A549 treated with GW870086 at 1 μM for 4 hours (cell line): ENCODE data around the gene CCNB1IP1. TPM values are rescaled to one million over a fixed set of nuclear protein-coding genes. Genes with fewer than 3 reads are reported as not detected.

Source experiments
- total RNA-seq: library from RNA; stranded (reverse); fragments of 200-300 nt; extraction: Qiagen RNA extraction; gene quantifications from 5 replicates; pipeline ENCODE4 v1.2.3, GENCODE V29; 2022; ENCODE audit warnings: low read depth

CCNB1IP1 gene
- 37.5 to 48.0 TPM (median 40.6 TPM) in 5 replicates for total RNA-seq

GRCh38 chr14:20332788-20333493 lies at the start of gene CCNB1IP1:
Gene CCNB1IP1, minus strand, starts transcription at chr14:20333279. Its CDS starts 16,756 bp downstream, at chr14:20316523.

GRCh38 chr14:20343092-20343861 lies 10.2 kb upstream of the CCNB1IP1 start, which contains the start of gene PARP2:
Gene PARP2, plus strand, starts transcription at chr14:20343635. Its CDS starts 7 bp downstream, at chr14:20343642.

DNA sequence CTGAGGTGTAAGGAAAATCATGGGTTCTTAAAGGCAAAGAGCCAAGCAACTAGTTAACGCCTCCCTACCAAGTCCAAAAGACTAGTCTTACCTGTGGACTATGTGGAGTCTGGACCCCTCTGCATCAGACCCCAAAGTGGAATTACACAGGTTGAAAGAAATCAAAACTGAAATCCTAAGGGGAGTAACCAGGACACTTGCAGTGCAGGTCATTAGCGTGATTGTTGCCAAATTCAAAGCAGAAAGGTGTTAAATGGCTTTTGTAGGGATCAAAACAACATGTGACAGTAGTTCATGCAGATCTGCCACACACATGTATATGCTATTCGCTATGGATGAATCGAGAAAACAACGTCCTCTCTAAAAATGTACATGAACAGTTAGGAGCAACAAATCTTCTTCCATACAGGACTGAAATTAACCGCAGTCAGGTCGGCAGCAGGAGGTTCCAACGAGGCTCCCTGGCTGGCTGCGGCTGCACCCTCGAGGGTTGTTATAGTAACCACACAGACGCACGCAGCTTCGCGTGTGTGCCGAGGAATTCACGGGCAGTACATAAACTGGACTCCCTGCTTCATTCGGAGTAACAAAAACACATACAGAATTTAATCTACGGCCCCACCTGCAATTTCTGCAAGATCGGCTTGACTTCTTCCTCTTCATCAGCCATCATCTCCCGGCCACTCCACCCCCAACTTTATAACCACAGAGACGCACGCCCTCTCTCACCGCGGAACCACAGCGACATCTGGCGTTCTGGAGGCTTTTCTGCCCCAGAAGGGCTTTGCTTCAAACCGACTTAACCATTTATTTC lies 27.6 kb downstream of the CCNB1IP1 start, which contains the start of gene TTC5:
Gene TTC5 (minus strand): TSS at position 687 of the 814 bp plus-strand sequence. CDS start 14 bp downstream, at position 673.

Other genes starting within 250 kb of the CCNB1IP1 start
- not detected in 5 replicates for gene OR4K17, start 222.5 kb downstream of the CCNB1IP1 start, total RNA-seq
- gene OR4N5, start 194.5 kb downstream of the CCNB1IP1 start, total RNA-seq = not detected in 5 replicates
- gene OR11G2, start 142.4 kb downstream of the CCNB1IP1 start, total RNA-seq = not detected in 5 replicates
- not detected in 5 replicates for gene OR11H6, start 109.6 kb downstream of the CCNB1IP1 start, total RNA-seq
- not detected in 5 replicates for gene OR11H7, start 104.3 kb downstream of the CCNB1IP1 start, total RNA-seq
- gene OR11H4, start 94.0 kb downstream of the CCNB1IP1 start, total RNA-seq = not detected in 5 replicates
- gene TTC5, start 27.3 kb downstream of the CCNB1IP1 start, total RNA-seq = 15.0 to 26.9 TPM (median 20.1 TPM) in 5 replicates
- 17.2 to 23.2 TPM (median 19.6 TPM) in 5 replicates for gene PARP2, start 10.4 kb upstream of the CCNB1IP1 start, total RNA-seq
- gene TEP1, start 80.2 kb upstream of the CCNB1IP1 start, total RNA-seq = 8.3 to 10.6 TPM (median 9.2 TPM) in 5 replicates
- not detected in 5 replicates for gene KLHL33, start 102.9 kb upstream of the CCNB1IP1 start, total RNA-seq
- 23.8 to 28.4 TPM (median 25.2 TPM) in 5 replicates for gene OSGEP, start 121.5 kb upstream of the CCNB1IP1 start, total RNA-seq
- 248 to 258 TPM (median 252 TPM) in 5 replicates for gene APEX1, start 121.9 kb upstream of the CCNB1IP1 start, total RNA-seq
- 28.5 to 38.8 TPM (median 31.7 TPM) in 5 replicates for gene PIP4P1, start 128.2 kb upstream of the CCNB1IP1 start, total RNA-seq
- gene PNP, start 136.1 kb upstream of the CCNB1IP1 start, total RNA-seq = 156 to 183 TPM (median 162 TPM) in 5 replicates
- gene RNASE10, start 172.3 kb upstream of the CCNB1IP1 start, total RNA-seq = 0.11 to 0.42 TPM (median 0.20 TPM) in 4 of 5 replicates, not detected in the other
- not detected in 5 replicates for gene RNASE9, start 227.8 kb upstream of the CCNB1IP1 start, total RNA-seq